ENCODE results near the gene CFAP69.
"Not testable (repeated sequence)": the region's sequence is repeated elsewhere in the genome, so short reads cannot be mapped to it uniquely, and the experiment has no call there.

CFAP69 gene

DNA sequence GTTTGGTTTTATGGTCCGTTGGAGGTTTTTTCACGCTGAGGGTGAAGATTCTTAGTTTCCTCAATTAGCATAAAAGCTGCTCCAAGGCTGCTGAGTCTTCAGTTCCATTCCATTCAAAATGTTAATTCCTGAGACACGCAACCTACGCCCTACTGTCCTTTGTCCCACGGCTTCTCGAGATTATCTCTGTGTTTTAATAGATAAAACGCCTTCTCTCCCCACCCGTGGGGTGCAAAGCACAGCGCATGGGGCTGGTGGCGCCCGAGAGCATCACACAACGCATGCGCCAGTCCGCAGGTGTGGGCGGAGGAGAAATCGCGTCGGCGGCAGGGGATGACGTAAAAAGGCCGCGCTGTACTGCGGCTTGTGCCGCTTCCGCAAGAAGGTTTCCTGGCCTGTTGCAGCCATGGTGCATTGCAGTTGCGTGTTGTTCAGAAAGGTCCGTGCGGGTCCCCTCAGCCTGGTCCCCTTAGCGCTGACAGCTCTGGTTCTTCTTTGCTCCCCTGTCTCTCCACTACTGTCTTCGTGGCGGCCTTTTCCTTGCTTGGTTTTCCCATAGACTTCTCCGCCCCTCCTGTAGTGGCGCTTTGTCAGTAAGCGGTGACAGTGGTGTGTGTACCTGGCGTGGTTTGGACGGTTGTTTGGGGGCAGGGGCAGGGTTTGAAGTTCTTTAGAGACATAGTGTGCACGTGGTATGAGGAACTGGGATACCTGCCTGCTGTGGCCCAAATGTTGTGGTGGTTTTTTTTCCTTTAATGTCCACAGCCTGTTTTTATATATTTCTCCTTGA is 101.6 kb downstream of the CFAP69 start, which contains the start of gene GTPBP10:
GTPBP10 (plus strand) TSS at position 381 of the 790 bp plus-strand sequence; CDS start at position 407, 26 bp downstream.
- peak; percentile 95 for DNase-seq

DNA sequence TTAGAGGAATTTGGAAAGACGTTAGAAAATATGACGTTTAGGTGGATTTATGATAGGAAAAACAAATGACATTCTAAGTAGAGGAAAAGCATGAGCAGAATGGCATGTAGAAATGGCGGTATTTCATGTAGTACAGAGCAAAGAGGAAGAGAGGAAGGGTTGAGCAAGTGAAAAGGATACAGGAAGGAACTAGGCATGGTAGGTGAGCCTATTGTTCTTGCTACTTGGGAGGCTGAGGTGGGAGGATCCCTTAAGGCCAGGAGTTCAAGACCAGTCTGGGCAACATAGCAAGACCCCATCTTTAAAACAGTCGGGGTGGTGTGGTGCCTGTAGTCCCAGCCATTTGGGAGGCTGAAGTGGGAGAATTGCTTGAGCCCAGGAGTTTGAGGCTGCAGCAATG is 102.8 kb downstream of the CFAP69 start:
- no peak for DNase-seq

- no peak for DNase-seq
Observed at GRCh38 chr7:90349305-90349704, 104.3 kb downstream of the CFAP69 start.

GRCh38 chr7:90350032-90350431 is 105.1 kb downstream of the CFAP69 start:
- not testable (repeated sequence) for DNase-seq

- no peak for DNase-seq
Observed at GRCh38 chr7:90351987-90352386, 107.0 kb downstream of the CFAP69 start.
